ENCODE data around the gene POLR1E.
A peak's percentile ranks its signal among the peaks of the same experiment; 100 is the strongest.
"Not testable (repeated sequence)": the region's sequence is repeated elsewhere in the genome, so short reads cannot be mapped to it uniquely, and the experiment has no call there.

Gene POLR1E

GRCh38 chr9:37465249-37466036, 20.3 kb upstream of the POLR1E start, which contains the start of gene ZBTB5:
TSS of gene ZBTB5 (minus strand) at chr9:37465450. CDS start at chr9:37442551, 22,899 bp downstream.
- DNase-seq: peak; percentile 96 to 100

GRCh38 chr9:37466037-37466709, 19.6 kb upstream of the POLR1E start:
- peak; percentile 34 to 59 for DNase-seq

- DNase-seq: not testable (repeated sequence)
Measured at GRCh38 chr9:37467530-37467929, 18.2 kb upstream of the POLR1E start.

GRCh38 chr9:37468620-37469019, 17.1 kb upstream of the POLR1E start:
- no peak for DNase-seq

GRCh38 chr9:37471942-37472684, 13.6 kb upstream of the POLR1E start:
- DNase-seq: no peak

- not testable (repeated sequence) for DNase-seq
Measured at GRCh38 chr9:37473982-37474381, 11.8 kb upstream of the POLR1E start.

GRCh38 chr9:37474438-37474837, 11.3 kb upstream of the POLR1E start:
- DNase-seq: no peak

- DNase-seq: no peak
Measured at GRCh38 chr9:37476930-37477329, 8.8 kb upstream of the POLR1E start.

- not testable (repeated sequence) for DNase-seq
Measured at GRCh38 chr9:37477443-37477842, 8.3 kb upstream of the POLR1E start.

GRCh38 chr9:37477987-37478619, 7.6 kb upstream of the POLR1E start:
- DNase-seq: not testable (repeated sequence)

- no peak for DNase-seq
Measured at GRCh38 chr9:37480759-37481158, 5.0 kb upstream of the POLR1E start.

GRCh38 chr9:37486256-37486615, 488 bp downstream of the POLR1E start:
- DNase-seq: no peak

GRCh38 chr9:37486616-37487548, 1.1 kb downstream of the POLR1E start:
- peak; percentile 9 to 66 for DNase-seq

GRCh38 chr9:37491939-37492338, 6.2 kb downstream of the POLR1E start:
- no peak for DNase-seq

- no peak for DNase-seq
Measured at GRCh38 chr9:37495571-37495970, 9.8 kb downstream of the POLR1E start.

- DNase-seq: no peak
Measured at GRCh38 chr9:37496020-37496419, 10.3 kb downstream of the POLR1E start.

- no peak for DNase-seq
Measured at GRCh38 chr9:37497320-37497719, 11.6 kb downstream of the POLR1E start.

GRCh38 chr9:37498457-37498856, 12.7 kb downstream of the POLR1E start:
- no peak for DNase-seq

- no peak for DNase-seq
Measured at GRCh38 chr9:37499297-37499696, 13.5 kb downstream of the POLR1E start.

- no peak for DNase-seq
Measured at GRCh38 chr9:37501957-37502596, 16.3 kb downstream of the POLR1E start.

GRCh38 chr9:37503736-37504135, 18.0 kb downstream of the POLR1E start:
- DNase-seq: no peak
